ENCODE data around the gene APOO.
A peak's percentile ranks its signal among the peaks of the same experiment; 100 is the strongest.

APOO gene

DNA sequence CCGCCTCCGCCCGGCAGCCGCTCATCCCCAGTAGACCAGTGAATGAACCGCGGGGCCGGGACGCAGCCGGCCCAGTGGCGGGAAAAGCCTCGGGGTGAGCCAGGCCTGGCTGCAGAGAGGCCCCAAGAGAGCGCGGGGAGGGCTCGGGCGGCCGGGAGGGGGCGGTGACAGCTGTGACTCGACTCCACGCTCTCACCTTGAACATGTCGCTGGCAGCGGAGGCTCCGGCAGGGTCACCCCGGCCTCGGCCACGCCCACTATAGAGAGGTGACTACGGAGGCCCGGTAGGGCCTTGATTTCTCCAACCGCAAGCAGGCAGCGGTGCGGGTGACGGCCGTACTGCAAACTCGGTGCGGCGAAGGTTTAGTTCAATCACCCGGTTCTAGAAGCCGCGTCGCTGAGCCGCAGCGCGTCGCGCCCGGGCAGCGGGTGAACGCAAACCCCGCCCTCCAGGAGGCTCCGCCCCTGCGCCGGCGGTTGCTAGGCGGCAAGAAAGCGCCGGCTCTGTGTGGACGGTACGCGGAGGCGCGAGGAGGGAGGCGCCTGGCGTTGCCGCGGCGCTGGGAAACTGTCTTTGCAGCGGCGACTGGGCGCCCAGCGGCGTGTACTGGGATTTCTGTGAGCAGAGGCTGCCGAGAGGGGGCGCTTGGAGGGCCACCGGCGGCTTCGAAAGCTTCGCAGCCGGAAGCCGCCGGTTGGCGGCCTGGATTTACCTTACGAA, at the start of gene APOO, which contains the start of gene CXorf58:
APOO (minus strand) TSS at position 441 of the 721 bp plus-strand sequence; CDS start at position 205, 236 bp downstream.
CXorf58 (plus strand) TSS at position 509 of the 721 bp plus-strand sequence. CDS start 2,297 bp downstream, outside the sequence.
- DNase-seq = peak; percentile 91

DNA sequence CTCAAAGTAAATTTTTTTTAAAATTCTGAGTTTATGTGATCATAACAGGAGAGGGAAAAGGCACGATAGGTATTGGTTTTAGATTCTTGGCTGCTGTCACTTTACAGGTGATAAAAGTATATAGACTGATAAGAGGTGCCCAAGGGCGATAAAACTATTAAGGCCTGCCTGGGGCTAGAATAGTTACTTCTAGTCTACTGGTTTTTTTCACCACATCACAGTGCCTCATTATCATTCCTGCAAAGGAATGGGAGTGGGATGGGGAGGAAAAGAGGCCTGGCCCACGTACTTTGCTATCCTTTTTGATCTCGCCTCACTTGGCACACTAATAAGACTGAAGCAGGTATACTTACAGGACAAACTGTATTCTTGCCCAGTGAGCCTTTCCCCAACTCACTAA, 46.7 kb upstream of the APOO start:
- no peak for DNase-seq

DNA sequence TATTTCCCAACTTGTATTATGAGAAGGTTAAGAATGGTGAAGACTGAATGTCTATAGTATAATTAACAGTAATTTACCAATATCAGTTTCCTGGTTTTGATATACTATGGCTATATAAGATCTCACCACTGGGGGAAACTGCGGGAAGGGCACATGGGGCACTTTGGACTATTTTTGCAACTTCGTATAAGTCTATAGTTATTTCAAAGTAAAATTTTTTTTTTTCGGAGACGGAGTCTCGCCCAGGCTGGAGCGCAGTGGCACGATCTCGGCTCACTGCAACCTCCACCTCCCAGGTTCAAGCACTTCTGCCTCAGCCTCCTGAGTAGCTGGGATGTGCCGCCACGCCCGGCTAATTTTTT, 46.2 kb upstream of the APOO start:
- no peak for DNase-seq

DNA sequence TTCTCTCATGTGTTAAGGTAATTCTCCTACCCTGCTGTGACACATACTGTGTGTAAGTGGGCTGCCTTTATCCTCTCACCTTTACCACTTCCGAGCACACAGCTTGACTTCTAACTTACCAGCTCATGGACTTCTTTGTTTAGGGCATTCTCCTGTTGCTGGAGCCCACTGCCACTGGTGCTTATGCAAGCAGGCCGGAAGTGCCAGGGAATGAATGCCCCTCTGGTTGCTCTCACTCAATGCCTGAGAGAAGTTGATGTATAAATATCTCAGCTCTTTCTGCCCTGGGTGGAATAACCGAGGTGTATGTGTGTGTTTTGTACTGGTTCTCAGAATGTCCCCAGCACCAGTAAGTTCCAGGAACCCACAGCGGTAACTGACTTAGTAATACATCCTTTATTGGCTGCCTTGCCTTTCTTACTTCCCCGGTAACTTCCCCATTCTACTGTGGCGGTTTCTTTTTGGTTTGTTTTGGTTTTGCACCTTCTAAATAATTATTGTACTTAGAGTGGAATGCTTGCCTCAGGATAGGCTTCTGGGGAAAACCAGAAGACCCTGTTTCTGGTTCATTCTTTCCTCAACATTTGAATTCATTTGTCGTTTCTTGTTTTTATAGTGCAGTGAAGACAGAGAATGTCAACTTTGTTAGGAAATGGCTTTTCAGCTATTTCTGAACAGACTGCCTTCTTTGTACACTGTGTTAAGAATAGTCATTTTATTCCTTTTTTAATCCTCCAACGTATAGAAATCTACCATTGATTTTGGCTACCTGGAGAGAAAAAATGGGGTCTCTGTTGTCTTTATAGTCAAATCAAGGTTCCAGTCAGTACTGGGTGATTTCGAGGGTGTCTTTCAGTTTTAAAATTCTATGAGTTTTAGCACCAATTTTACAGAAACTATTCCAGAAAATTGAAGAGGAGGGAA, 45.5 kb upstream of the APOO start:
- DNase-seq = no peak

DNA sequence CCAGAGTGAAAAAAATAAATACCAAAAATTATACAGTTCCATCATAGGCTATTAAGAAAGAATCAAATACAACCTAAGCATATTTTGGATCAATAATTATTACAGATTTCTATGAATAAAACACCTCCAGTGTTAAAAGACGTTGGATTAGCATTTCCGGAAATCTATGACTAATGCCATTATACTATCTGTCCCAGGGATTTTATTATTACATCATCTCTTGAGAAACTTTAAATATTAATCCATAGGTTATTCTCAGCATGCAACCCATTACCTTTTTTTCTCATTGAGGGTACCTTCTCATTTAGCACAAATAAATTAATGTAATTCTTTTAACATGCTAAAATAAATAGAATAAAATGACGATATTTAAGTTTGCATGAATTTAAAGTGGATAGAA, 44.7 kb upstream of the APOO start:
- no peak for DNase-seq

DNA sequence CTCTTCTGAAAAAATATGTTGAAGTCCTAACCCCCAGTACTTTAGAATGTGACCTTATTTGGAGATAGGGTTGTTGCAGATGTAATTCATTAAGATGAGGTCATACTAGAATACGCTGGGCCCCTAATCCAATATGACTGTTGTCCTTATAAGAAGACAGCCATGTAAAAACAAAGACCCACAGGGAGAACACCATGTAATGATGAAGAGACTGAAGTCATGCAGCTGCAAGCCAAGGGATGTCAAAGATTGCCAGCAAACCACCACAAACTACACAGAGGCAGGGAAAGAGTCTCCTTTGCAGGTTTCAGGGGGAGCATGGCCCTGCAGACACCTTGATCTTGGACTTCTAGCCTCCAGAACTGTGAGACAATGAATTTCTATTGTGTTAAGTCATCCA, 37.5 kb upstream of the APOO start:
- no peak for DNase-seq

DNA sequence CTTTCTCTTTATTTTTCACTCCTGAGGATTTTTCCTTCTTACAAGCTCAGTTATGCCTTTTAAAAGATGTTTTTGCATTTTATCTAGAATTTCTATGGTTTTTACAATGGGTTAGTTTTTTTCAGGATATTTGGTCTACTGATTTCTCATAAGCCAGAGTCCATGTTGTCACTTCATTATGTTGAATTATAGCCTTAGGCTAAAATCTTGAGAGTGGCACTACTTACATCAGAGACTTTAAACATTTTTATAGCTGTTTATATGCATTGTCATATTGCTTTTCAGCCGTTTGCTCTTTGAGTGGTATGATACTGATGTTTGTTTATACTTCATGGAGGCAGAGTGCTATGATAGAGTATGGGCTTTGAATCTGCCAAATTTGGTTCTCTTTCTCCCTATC, 36.5 kb upstream of the APOO start:
- DNase-seq = no peak

DNA sequence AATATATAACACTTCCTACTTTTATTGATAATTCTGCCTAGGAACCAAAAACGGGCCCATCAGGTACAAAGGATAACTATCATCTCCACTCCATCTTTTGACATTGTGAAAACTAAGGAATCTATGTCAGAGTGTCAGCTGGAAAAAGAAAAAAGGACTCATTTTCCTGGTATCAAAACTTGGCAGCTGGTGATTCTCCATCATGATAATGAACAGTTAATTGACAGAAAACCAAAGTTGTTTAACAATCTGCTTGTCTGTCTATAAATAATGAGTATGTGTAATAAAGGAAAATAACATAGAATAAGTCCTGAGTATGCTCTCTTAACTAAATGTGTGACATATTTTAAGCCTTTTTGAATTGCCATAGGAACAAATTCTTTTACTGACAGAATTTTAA, 31.5 kb upstream of the APOO start:
- no peak for DNase-seq

DNA sequence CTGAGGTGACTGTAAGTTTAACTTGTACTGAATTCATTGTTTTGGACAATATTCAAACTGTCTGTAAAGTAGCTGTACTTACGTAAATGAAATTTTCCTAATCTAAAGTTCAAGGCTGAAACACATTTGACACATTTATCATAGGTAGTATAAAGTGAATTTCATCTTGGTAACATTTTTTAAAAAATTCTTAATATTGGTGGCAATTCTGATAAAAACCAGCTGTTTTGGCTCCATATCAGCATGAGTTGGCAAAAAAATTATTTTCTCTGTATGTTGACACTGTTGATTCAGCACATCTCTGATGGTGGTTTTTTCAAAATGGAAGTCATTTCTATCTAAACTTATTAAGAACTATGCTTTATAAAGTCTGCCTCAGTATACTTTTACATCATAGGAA, 31.0 kb upstream of the APOO start:
- DNase-seq = no peak

DNA sequence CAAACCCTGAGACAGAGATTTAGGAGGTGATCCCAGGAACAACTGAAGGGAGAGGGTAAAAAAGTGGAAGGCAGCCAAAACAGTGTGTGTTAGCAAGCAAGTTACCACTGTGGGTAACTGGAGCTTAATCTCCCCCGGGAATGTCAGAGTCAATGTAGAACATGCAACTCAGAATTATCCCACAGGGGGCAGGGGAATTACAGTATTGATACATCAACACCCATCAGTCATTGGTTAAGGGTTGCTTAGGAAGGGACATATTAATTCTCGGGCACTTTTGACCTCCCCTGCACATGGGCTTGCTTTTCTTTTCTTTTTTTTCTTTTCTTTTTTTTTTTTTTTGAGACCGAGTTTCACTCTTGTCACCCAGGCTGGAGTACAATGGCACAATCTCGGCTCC, 29.4 kb upstream of the APOO start:
- DNase-seq = no peak

DNA sequence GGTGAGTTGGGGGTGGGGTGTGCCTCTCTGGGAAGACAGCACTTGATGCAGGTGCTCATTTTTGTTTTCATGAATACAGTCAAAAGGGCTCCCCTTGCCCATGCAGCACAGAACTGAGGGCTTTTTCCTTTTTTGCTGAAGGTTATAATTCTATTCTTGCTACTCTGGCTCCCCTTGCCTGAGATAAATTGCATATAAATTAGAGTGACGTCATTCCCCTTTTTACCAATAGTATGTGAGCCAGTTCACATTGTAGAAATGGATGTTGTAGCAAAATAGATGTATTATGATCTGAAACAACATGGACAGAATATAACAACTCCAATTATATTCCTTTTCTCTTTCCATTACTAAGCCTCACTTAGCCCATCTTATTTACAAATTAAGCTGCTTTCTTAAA, 28.4 kb upstream of the APOO start:
- DNase-seq = no peak

DNA sequence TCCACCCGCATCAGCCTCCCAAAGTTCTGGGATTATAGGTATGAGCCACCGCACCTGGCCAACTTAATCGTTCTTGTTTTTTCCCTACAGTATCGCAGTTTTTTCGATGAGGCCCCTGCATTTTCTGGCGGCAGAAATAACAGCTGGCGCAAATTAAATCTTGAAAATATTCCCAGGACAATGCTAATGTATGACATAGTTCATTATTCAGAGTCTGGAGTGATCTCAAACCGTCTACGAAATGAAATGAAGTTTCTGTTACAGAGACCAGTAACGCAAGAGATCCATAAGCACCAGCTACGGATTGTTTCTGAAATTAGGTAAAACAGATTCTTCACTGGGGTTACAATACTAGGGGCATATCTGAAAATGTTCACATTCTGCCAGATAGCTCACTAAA, 27.4 kb upstream of the APOO start:
- DNase-seq = no peak

DNA sequence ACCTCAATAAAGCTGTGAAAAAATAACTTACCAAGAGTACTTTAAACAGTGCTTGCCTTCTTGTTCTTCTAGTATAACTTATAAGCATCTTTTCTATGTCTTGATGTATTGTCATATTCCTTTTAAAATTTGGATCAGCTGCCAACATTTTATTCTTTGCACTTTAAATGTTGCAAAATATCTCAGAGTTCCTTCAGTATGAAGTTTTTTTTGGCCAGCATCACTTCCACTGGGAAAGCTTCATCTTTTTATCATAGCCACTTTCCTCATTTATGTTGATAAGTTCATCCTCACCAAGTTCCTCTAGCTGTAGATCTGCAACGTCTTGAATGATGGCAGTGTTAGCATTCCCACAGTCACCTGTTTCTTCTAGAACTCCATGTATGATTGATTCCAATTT, 24.3 kb upstream of the APOO start:
- no peak for DNase-seq

DNA sequence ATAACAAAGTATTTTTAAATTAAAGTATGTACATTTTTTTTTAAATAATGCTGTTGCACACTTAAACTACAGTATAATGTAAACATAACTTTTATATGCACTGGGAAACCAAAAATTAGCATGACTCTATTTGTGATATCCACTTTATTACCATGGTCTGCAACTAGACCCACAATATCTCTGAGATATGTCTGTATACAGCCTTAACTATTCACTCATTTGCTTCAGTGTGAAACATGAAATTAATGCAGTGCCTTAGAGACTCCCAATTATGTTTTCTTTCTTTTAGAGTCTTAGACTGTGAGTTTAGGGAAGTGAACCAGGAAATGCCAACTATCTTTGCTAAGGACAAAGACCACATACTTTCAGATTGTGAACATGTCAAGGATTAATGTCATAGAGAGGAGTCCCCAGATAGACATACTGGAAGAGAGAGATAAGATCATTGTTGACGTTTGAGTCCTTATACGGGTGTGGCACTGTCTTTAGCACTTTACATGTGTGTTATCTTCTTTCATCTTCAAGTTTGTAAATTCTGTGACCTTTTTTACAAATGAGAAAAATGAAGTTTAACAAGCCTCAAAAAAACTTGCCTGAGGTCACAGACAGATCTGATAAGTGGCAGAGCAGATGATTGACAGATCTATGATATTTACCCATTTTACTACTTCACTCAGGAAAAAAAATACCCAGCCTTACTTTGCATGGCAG, 23.3 kb upstream of the APOO start:
- DNase-seq = no peak

DNA sequence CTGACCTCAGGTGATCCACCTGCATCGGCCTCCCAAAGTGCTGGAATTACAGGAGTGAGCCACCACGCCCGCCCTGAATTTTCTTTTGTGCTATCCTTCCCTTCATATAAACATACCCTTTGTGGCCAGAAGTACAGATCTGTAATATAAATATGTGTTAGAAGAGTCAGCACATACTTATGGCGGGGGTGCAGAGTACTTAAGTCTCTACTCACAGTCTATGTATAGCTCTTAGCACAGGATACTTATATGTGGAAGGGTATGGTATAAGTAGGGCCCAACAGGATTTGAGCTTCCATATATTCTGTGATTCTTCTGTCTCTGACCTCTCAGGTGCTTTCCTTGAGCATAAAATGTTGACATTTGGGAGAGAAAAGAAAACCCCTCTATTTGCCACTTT, 18.3 kb upstream of the APOO start:
- DNase-seq = no peak

DNA sequence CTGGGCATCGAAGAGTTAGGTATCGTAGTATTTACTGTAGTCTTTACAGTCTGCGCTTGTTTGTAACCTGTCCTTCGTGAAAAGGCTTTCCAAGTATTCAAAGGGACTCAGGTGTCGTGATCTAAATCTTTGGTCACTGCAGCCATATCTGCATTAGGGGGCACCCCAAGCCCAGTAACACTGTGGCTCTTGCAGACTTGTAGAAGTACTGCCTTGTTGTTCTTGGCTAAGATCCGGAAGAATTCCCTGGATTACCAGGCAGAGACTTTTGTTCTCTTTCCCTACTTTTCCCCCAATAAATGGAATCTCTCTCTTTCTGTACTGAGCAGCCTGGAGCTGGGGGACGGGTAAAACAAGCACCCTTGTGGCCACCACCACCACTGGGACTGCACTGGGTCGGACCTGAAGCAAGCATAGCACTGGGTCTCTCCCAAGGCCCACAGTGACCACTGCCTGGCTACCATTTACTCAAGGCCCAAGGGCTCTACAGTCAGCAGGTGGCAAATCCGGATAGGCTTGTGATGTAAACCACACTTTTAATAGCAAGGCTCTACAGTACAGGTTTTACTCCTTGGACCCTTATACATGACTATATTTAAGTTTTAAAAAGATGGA, 12.1 kb upstream of the APOO start:
- no peak for DNase-seq

DNA sequence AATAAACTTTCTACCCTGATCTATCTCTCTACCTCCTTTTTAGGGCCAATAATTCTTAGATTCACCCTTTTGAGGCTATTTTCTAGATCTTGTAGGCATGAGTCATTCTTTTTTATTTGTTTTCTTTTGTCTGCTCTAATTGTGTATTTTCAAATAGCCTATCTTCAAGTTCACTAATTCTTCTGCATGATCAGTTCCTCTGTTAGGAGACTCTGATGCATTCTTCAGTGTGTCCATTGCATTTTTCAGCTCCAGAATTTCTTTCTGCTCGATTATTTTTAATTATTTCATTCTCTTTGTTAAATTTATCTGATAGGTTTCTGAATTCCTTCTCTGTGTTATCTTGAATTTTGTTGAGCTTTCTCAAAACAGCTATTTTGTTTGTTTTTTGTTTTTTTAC, 11.4 kb upstream of the APOO start:
- no peak for DNase-seq

DNA sequence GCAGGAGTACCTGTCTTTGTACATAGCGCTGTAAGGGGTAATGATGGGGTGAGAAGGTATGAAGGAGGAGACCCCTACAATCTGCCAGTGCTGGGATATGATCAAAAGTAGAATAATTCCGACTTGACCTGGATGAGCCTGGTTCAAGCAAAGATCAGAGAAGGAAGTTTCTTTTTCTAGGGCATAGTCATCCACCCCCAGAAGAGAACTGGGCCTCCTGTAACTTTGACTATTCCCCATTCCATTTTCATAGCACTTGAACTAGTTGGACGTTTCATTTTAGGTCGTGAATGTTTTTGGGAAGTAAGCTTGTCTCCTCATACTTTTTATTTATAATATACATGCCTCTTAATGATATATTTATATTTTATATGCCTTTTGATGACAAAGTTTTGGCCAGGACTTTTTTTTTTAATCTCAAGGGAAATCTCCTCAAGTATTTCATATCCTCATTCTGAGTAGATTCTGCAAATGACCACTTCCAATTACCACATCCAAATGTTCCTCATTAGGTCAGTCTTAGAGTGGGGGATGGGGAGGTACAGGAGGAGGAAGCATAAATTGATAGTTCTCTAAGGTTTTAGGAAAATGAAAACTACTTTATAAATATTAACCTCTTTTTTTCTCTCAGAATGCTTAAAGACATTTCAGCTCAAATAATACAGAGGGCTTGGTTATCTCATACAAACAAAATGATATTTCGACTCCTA, 3.5 kb upstream of the APOO start:
- DNase-seq = no peak

DNA sequence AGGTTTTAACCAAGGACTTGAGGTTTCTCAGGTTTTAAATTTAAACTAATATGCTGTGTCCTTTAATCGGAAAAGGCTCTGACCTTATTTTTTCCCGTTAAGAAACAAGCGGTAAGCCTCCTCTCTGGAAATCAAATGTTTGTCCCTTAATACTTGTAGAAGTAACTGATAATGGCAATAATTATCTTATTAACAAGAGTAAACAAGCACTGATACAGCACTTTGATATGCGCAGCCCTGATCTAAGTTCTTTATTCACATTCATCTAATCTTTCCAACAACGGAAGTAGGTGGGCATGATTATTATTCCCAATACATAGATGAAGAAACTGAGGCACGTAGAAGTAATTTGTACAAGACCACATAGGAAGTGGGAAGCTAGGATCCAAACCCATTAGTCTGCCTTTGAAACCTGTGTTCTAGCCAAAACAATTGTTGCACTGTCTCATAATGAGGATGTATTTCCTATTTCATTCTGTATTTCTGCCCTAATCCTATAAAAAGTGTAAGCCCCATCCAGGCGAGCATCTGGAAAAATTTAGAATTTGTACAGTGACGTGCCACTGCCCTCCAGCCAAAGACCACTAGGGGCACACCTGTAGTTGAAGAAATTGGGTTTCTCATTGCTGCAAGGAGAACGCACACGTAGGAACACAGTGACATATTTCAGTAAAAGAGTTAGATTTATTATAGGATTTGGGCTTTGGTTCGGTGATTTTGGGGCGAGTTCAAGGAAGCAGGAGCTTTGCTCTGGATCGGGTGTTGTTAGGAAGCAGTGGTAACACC, 674 bp upstream of the APOO start:
- no peak for DNase-seq

DNA sequence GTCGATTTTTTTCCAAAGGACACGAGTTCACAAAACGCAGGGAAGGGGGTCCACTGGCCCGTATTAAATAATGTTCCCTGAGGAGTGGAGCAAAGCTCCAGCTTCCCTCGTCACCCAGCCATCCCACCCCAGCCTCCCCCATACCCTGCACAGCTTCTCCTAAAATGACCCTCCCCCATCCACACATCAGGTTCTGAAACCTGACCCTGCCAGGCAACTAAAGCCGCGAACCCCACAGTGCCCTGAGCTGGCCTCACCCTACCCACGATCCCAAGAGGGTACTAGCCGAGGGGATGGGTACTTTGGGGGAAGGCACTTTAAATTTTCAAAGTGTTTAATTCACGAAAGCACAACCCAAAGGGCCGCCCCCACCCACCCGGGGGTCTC, 634 bp downstream of the APOO start:
- DNase-seq = no peak

DNA sequence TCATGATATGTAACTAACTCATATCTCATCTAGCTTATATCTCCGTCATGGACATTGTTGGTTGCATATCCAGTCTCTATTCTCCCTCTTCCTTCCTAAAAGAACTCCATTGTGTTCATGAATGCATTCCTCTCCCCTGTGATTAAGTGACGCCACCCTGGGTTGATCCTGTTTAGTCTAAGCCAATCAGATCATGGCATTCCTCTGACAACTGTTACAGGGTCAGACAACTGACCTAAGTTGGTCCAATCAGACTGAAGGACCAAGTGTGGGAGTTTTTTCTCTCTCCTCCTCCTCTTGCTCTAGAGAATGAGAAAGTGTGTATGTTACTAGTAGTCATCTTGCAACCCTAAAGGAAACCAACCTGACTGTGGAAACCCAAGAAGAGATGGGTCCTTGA, 3.6 kb downstream of the APOO start:
- DNase-seq = no peak

DNA sequence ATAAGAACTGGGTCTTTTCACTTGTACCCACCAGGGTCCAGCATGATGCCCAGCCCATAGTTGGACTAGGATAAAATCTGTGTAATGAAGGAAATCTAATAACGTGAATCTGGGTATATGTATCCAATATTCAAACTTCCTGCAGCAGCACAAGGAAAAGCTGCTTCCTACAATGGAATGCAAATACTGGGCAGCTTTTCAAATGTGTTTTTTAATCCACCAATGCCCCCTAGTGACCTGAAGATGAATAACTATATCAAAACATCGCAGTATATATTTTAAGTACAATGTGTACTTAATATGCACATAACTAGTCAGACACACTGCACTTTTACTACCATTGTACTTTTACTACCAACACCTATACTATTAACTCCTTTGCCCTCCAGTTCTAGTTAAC, 5.3 kb downstream of the APOO start:
- peak; percentile 53 for DNase-seq
